Measurements from ENCODE around the gene SMU1. TPM values are rescaled to one million over a fixed set of nuclear protein-coding genes. Genes with fewer than 3 reads are reported as not detected.

SMU1 gene
- 31.9 TPM for total RNA-seq

DNA sequence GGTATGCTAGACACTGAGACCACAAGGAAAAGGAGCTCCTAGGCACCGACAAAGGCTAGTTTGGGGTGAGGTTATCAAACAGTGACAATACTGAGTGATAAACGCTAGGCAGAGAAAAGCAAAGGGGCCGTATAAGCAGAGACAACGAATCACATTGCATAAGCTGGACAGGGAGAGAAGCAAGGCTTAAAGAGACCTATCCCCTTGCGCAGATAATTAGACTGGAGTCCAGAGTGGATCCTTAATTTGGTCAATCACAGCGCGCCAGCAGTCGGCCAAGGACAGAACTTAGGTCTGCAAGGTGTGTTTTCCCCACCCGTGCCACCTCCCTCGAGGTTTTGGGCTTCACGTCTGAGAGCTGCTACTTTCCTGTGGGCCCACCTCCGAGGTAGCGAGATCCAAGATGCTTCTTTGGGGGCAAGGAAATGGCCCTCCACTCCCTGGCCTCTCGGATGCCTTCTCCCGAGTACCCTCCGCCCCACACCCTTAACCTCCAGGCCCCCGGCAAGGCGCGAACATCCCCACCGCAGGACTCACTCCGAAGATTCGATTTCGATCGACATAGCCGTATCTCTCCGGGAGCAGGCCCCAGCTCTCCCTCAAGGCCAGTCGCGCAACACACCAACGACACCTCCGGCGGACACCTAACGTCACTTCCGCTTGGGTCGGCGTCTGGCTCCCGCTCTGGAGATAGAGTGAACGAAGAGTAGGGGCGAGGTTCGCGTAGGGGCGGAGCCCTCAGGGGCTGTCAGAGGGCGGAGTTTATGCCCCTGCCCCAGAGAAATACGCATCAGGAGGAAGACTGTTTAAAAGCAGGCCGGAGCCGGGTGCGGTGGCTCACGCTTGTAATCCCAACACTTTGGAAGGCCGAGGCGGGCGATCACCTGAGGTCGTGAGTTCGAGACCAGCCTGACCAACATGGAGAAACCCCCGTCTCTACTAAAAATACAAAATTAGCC, at the start of gene SMU1:
Gene SMU1, minus strand, starts transcription at position 629 of the 959 bp plus-strand sequence. Its CDS starts 66 bp downstream, at position 563.
- peak; percentile 99 for DNase-seq

DNA sequence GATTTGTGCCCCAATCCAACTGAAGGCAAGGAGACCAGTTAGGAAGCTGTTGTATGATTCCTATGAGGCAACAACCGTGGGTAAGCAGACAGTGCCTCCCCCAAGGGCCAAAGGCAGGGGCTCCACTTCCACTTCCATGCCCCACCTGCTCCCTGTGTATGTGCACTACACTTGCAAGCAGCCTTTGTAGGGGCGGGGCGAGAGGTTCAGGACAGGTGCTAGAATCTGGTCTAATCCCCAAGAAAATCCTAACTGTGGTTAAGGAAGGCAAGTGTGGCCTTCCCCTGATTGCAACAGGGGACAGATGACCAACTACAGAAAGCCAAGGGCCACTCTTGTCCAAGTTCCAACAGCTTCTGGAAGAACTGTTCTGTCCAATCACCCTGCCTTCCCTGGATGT, 49.0 kb upstream of the SMU1 start:
- DNase-seq: no peak

DNA sequence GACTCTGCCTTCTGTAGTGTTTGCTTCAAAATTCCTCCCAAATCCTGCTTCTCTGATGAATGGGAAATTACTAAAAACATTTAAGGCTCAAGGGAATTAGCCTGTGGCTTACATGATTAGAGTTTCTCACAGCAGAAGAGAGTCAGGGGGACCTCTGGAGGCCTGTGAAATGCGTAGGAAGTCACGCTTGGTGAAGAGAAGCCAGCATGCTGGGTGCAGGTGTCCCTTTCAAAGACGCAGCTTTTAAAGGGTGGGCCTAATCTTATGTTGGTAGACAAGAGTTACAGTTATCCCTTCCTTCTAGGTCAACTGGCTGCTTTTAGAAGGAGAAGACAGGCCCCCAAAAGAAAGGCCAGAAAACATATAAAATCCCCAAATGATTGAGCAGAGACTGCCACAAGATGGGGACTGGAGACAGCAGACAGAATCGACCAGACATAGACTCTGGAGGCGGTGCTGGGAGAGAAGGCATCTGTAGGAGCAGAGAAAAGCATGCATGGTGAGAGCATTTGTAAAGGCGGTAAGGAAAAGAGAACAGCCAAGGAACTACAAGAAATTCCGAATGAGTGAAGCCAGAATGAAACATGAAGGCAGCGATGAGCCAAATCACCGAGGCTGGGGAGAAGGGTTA, 48.4 kb upstream of the SMU1 start:
- peak; percentile 60 for DNase-seq

DNA sequence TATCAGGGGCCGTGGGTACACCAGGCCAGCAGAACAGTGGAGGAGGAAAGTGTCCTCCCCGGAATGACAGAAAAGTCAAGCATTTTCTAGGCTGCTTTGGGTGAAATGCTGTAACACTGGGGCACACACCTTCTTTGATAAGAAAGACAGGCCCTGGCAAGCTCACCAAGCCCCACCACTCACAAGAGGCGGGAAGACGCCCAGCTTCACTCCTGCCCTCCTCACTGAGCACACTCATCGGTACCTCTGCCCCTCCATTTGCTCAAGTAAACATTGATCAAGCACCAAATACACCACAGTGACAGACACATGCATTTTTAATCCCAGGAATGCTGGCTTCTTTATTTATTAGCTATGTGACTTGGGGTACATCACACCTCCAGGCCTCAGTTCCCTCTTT, 47.6 kb upstream of the SMU1 start:
- DNase-seq: no peak

DNA sequence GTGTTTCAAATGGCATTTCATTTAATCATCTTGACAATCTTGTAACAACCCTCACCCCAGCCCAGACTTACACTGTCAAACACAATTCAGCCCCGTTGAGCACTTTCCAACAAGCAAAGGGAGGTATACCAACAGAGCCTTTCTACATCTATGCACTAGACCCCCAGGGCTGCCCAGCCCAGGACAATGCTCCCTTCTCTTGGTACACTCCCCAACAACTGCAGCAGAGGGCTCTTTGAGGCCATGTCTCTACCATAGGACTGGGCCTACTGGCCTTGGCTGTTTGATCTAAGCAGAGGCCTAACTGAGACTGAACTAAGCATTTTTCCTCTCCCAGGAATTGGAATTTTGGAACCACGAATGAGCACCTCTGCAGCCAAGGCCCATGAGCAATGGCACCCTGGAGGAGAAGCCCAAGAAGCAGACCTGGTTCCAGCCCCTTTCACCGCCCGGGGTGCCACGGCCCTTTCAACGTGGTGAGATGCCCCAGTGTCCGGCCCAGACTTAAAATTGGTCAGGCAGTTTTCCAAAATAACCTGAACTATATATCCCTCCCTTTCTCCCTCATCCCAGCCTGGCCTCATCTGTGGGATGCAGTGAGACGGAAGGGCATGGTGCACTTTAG, 47.0 kb upstream of the SMU1 start:
- DNase-seq: no peak

DNA sequence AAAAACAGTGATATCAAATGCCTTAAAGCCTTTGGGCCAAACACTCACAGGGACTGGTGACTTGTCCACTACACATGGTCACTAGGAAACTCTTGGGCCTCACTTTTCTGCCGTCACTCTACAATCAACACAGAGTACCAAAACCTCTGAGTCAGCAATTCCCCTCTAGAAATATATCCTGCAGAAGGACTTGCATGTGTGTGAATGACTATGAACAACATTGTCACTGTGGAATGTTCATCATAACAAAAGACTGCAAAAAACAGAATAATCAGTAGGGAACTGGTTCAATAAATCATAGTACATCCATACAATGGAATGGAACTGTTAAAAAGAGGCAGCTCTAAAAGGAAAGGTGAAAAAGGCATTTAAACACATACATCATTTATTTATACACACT, 44.1 kb upstream of the SMU1 start:
- no peak for DNase-seq

DNA sequence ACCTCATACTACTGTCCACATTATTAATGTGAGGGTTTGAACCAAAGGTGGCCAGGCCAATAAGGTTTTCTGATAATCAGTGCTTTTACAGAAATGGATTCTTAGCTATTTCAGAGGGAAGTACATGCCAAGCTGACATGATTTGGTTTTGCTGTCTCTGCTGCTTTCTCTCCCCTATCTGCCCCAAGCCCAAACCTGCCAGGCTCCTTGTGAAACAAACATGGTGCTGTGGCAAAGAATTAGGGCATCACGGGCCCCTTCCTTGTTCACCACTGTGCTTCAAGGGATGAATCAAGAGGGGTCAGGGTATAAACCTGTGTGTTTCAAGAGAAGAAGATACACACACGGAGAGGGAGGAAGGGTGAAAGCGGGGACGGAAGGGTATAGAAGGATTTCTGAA, 41.3 kb upstream of the SMU1 start:
- no peak for DNase-seq

DNA sequence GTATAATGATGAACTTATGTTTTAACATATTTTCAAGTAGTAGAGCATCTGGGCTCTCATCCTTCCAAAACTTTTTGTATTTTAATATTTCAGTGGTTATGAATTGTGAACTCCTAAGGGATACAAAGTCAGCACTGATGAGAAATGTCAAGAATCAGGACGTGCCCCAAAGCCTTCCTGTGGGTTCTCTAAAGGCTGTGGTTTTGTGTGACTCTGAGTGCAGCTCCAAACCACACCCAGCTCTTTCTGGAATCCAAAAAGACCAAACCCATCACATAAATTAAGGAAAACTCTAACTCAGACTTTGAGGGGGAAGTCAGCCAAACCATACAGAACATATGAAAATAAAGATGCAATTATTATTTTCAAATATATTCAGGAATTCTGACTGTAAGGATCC, 40.8 kb upstream of the SMU1 start:
- DNase-seq: no peak

DNA sequence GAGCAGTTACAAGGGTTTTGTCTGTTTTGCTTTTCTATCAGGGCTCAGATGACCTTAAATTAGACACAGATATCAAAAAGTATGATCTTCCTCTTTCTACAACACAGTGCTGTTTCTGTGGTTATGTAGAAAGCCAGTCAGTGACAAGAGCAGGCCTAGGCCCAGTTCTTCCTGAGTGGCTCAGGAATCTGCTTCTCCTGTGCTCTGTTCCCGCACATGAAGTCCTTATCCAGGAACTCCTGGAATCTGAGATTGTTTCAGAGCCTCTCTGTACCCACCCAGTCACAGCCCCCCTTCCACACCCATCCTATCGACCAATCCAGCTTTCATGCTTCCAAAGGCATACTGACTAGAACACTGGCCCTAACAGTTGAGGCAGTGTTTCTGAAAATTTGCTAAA, 40.4 kb upstream of the SMU1 start:
- no peak for DNase-seq

DNA sequence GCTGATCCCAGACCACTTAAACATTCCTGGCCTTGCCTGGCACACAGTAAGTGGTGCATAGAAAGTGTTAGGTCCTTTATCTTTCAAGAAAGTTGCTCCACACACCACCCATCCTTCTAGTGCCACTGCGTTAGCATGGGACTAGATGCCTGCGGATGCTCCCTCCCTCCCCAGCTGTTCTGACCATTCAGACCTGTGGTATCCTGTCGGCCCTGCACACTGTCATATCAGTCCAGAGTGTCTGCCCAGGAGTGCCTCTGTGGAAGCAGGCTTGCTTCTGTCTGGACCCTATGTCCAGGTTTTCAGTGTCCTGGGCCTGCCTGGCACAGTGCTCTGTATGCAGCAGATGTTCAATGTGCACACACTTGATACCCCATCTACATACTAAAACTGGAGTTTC, 38.3 kb upstream of the SMU1 start:
- no peak for DNase-seq

DNA sequence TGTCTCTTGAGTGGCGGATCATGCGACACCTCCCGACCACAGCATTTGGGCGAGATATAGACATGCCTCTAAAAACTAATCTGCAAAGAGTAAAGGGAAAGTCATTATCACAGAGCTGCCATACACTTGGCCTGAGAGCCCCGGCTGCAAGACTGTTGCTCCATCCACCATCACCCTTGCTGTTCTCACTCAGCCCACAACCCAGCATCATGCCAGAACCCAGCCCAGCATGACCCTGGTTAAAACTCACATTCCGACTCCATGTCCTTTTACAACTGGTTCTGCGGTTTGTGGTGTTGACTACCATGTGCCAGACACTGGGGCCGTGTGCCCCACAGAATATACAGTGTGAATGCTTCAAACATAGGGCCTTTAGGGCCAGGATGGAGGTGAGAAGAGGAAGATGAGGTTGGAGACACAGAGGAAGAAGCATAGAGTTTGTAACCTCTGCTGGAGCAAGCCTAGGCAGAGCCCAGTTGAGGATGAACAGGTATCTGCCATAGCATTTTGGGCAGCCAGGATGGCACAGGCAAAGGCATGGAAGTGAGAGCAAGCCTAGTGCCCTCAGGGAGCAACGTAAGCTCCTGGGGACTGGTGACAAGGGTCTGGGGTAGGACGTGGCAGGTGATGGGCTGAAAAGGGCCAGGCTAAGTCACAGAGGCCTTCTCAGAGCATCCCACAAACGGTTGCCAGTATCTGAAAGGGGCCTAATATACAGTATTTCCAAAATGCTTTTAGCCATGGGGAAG, 37.5 kb upstream of the SMU1 start:
- DNase-seq: no peak

DNA sequence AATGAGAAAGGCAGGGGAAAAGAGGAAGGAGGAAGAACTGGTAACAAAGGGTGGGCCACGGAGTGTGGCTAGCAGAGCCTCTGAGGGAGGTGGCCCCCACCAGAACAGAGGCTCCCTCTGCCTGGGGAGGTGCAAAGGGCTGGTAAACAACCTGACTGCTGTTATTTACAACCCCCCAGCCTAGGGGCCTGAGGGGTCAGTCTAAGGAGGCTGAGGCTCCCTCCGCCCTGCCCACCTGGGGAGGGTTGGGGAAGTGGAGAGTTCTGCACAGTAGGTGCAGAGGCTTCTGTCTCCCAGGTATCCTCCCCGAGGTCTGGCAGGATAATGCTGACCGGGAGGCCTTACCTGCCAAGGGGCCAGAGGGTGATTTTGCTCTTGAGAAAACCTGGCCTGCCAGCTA, 35.6 kb upstream of the SMU1 start:
- DNase-seq: no peak

DNA sequence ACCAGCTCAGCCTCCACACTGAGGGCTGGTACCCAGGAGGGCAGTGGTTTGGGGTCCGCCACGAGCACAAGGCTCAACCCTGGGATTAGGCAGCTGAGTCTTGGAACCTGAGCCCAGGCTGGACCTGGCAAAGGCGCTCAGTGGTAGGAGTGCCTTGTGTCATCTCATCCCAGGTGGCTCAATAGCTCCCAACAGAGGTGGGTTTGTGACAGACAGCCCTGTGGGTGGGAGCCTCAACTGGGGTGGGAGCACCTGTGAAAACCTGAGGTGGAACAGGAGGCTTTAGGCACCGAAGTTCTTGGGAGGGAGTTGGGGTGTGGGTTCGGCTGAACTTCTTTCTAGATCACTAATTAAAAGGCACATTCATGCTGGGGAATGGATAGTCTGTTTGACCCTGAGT, 35.2 kb upstream of the SMU1 start:
- no peak for DNase-seq

DNA sequence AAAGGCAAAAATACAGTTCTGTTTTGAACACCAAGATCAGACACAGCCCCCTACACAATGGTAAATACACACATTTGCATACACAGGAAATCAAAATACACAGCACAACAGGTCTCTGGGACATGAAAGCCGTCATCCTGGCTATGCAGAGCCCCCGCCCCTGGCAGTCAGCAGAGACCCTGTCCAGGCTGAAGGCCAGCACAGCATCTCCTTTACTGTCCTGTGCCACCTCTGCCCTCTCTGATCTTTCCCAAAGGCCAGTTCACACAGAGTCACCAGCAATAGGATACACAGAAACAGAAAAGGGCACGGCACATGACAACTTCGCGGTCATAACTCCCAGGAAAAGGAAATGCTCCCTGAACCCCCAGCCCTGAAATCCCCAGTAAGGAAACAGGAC, 34.2 kb upstream of the SMU1 start:
- no peak for DNase-seq

DNA sequence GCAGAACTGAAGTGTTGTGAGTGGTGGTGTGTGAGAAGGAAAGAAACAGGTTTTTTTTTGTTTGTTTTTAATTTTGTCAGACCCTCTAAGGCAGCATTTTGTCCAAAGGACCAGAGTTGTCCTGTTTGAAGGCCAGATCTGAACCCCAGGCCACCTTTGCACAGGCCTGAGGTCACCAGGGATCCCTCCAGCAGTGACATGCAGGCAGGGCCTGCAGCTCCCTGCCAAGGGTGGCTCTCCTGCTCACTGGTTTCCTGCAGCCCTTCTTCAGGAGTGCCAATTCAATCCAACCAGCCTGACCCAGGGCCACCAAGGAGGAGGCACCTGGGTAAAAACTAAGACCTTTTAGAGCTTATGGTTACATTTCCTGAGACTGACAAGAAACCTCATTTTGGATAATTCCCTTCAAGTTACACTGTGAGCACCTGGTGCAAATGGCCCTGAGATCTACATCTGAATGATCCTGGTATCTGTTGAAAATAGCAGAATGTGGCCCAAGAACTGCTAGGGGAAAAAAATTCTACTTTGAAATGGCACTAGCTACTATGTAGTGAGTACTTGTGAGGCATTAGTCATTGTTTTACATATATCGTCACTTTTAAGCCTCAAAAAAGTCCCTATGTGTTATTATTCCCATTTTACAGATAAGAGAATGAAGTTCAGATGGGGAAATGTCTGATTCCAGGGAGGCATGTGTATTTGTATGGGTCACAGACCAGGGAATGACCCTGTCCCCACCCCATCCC, 33.5 kb upstream of the SMU1 start:
- no peak for DNase-seq

DNA sequence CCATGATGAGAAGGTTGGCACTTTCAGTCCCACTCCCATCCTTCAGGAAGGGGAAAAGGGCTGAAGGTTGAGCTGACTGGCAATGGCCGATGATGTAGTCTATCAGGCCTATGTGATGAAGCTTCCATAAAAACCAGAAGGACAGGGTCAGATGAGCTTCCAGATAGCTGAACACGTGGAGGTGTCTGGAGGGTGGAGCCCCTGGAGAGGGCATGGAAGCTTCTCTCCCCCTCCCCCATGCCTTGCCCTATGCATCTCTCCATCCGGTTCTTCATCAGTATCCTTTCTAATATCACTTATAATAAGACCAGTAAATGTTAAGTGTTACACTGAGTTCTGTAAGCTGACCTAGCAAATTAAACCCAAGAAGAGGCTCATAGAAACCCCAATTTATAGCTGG, 32.6 kb upstream of the SMU1 start:
- DNase-seq: no peak

DNA sequence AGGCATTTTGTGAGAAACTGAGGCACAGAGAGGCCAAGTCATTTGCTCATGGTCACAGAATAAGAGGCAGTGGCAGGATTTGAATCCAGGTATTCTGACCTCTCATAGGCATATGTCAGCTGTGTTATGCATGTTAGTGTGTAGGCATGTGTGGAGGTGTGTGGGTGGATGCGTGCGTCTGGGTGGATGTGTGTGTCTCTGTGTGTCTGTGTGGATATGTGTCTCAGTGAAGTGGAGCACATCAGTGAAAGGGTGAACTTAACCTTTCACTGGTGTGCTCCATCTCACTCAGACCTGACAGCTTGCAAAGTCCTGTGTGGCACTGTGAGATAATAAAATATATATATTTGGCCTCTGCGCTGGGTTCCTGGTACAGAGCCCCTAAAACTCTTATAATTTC, 32.0 kb upstream of the SMU1 start:
- DNase-seq: no peak

DNA sequence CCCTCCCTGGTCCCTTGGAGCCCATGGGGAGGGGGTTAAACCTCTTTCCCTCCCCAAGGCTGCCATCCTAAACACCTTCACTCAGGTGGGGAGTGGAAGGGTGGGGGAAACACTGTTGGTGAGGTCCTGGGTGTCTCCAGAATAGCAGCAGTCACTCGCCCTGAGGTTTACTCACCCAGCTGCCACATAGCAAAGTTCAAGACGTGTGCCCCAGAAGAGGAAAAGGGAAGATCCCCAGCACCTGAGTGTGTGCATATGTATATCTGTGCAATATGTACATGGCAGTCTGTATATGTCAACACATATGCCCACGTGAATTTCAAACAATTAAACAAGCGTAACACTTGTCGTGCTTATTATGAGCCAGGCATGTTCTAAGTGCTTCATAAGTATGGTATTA, 31.3 kb upstream of the SMU1 start:
- DNase-seq: no peak

DNA sequence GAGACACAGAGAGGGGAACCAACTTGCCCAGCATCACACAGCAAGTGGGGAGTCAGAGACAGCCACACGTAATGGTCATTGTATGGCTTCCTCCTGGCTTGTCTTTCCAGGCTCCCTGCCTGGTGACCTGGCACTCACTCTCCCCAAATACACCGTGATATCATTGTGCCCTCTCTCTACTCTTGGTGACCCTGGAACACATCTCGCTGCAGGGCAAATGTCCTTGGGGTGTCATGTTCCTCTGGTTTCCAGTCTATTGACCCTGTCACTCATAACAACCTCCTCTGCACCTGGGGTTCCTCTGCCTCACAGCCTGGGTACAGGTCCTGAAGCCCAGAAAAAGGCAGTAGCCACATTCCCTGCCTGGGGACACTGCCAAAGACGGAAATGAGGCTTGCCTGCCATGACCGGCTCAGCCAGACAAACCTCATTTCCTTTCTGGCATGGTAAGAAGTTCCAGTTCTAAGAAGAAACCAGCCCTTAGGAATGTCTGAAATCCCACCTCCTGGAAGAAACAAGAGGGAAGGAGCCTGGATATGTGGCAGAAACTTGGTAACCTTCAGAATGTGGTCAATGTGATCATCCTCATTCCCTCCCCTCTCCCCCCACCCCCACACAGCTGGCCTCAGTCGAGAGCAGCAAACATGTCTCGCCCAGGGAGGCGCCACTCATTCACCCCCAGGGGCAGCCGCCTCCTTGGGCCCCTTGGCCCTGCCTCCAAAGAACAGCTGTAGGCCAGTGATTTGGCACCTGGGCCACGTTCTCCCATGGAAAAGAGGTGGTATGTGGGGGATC, 30.6 kb upstream of the SMU1 start:
- DNase-seq: peak; percentile 65

DNA sequence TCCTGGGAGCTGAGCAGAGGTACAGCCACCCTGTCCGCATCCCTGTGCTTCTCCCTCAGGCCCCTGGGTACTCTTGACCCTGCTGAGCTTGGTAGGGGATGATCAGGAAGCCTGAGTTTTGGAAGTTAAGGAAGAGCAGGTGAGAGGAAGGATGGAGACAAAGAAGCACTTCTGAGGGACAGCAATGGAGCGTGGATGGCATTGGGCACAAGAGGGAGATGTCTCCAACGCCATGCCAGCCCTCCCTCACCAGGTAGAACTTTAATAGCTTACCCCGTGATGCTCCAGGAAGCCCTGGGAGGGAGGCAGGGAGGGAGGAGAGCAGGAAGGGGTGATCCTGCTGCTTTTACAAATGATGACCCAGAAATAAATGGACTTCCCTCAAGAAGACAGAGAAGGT, 29.9 kb upstream of the SMU1 start:
- no peak for DNase-seq

DNA sequence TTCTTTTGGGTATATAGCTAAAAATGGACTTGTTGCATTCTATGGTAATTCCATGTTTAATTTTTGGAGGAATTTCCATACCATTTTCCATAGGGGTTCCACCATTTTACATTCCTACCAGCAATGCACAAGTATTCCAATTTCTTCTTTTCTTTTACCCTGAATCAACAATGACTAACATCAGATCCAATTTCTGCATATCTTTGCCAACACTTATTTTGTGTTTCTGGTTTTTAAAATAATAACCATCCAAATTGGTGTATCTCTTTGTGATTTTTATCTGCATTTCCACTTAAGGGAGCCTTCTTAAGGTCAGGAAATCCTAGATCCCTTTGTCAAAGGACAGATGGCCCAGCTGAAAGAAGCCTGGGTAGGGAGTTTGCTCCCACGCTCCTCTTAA, 29.5 kb upstream of the SMU1 start:
- no peak for DNase-seq

Measured in tongue (tissue), 2 donors.